Renal cortical epithelial cell (primary cell): ENCODE measurements around the gene ASH1L. TPM values are rescaled to one million over a fixed set of nuclear protein-coding genes. Genes with fewer than 3 reads are reported as not detected.
"Not testable (repeated sequence)": the region's sequence is repeated elsewhere in the genome, so short reads cannot be mapped to it uniquely, and the experiment has no call there.

Experiments
- DNase-seq: peaks from one replicate; pipeline ENCODE4 v3.0.0-alpha.2; 2011; ENCODE audit warnings: low read depth
- total RNA-seq: library from RNA; depleted of rRNA; stranded (reverse); fragments of >200 nt; gene quantifications from 2 replicates; pipeline ENCODE4 v1.2.3, GENCODE V29; 2014

ASH1L gene
- total RNA-seq, 1 donor from 2014 or later = 50.2 TPM

- no peak for DNase-seq
These were observed 63.3 kb downstream of the ASH1L start for GRCh38 chr1:155499263-155499662.

GRCh38 chr1:155493595-155493994, 69.0 kb downstream of the ASH1L start:
- not testable (repeated sequence) for DNase-seq

- not testable (repeated sequence) for DNase-seq
These were observed 74.2 kb downstream of the ASH1L start for GRCh38 chr1:155488419-155488818.

GRCh38 chr1:155487541-155487940, 75.1 kb downstream of the ASH1L start:
- no peak for DNase-seq

- DNase-seq = not testable (repeated sequence)
These were observed 75.7 kb downstream of the ASH1L start for GRCh38 chr1:155486952-155487351.

- DNase-seq = no peak
These were observed 76.7 kb downstream of the ASH1L start for GRCh38 chr1:155485945-155486344.

- no peak for DNase-seq
These were observed 77.4 kb downstream of the ASH1L start for GRCh38 chr1:155485222-155485621.

GRCh38 chr1:155481741-155482241, 80.8 kb downstream of the ASH1L start:
- no peak for DNase-seq

- DNase-seq = peak; percentile 79
These were observed 83.4 kb downstream of the ASH1L start for GRCh38 chr1:155479205-155479604.

- DNase-seq = no peak
These were observed 84.2 kb downstream of the ASH1L start for GRCh38 chr1:155478270-155478852.

GRCh38 chr1:155474146-155474545, 88.5 kb downstream of the ASH1L start:
- DNase-seq = no peak

GRCh38 chr1:155473151-155473821, 89.3 kb downstream of the ASH1L start:
- DNase-seq = no peak

GRCh38 chr1:155472491-155473083, 90.0 kb downstream of the ASH1L start:
- DNase-seq = no peak

- DNase-seq = no peak
These were observed 90.7 kb downstream of the ASH1L start for GRCh38 chr1:155471891-155472290.

- no peak for DNase-seq
These were observed 91.6 kb downstream of the ASH1L start for GRCh38 chr1:155471026-155471425.

- DNase-seq = peak; percentile 95
These were observed 95.6 kb downstream of the ASH1L start for GRCh38 chr1:155466996-155467395.

- no peak for DNase-seq
These were observed 96.0 kb downstream of the ASH1L start for GRCh38 chr1:155466617-155466972.

- peak; percentile 62 for DNase-seq
These were observed 98.5 kb downstream of the ASH1L start for GRCh38 chr1:155463865-155464650.

GRCh38 chr1:155458111-155458510, 104.5 kb downstream of the ASH1L start:
- no peak for DNase-seq

GRCh38 chr1:155457266-155457665, 105.3 kb downstream of the ASH1L start:
- no peak for DNase-seq

- DNase-seq = no peak
These were observed 106.9 kb downstream of the ASH1L start for GRCh38 chr1:155455588-155456195.

GRCh38 chr1:155454096-155454495, 108.5 kb downstream of the ASH1L start:
- no peak for DNase-seq
